ENCODE data around the gene TOR3A. TPM values are rescaled to one million over a fixed set of nuclear protein-coding genes. Genes with fewer than 3 reads are reported as not detected.

TOR3A gene
- total and polyA plus RNA-seq, 2 of the 13 experiments (the other 11 are each of a cell fraction or from before 2014, with no cell fraction given): 14.7 to 28.4 TPM

GRCh38 chr1:179104611-179105250 is 22.9 kb downstream of the TOR3A start (continued):
- TF ChIP-seq ZNF142 (CRISPR knock-in tag; IDR thresholded peaks at IDR 0.05) (no peak), THYN1 (CRISPR knock-in tag; IDR thresholded peaks at IDR 0.05; ENCODE audit: borderline replicate concordance, low read depth) (no peak), ZNF687 (CRISPR knock-in tag; IDR thresholded peaks at IDR 0.05) (no peak), ZBTB2 (CRISPR knock-in tag; IDR thresholded peaks at IDR 0.05; ENCODE audit: low read depth) (no peak), PAWR (CRISPR knock-in tag; IDR thresholded peaks at IDR 0.05; ENCODE audit: borderline replicate concordance) (no peak), TFAP4 (IDR thresholded peaks at IDR 0.05; ENCODE audit: borderline replicate concordance, low read depth) (0 out of 2 replicates have a peak, but pooled peaks have one; percentile 54), HDAC2 (CRISPR knock-in tag; IDR thresholded peaks at IDR 0.05) (peak; percentile 89), BCLAF1 (IDR thresholded peaks at IDR 0.05) (no peak)
- TF ChIP-seq, protein P1, sequence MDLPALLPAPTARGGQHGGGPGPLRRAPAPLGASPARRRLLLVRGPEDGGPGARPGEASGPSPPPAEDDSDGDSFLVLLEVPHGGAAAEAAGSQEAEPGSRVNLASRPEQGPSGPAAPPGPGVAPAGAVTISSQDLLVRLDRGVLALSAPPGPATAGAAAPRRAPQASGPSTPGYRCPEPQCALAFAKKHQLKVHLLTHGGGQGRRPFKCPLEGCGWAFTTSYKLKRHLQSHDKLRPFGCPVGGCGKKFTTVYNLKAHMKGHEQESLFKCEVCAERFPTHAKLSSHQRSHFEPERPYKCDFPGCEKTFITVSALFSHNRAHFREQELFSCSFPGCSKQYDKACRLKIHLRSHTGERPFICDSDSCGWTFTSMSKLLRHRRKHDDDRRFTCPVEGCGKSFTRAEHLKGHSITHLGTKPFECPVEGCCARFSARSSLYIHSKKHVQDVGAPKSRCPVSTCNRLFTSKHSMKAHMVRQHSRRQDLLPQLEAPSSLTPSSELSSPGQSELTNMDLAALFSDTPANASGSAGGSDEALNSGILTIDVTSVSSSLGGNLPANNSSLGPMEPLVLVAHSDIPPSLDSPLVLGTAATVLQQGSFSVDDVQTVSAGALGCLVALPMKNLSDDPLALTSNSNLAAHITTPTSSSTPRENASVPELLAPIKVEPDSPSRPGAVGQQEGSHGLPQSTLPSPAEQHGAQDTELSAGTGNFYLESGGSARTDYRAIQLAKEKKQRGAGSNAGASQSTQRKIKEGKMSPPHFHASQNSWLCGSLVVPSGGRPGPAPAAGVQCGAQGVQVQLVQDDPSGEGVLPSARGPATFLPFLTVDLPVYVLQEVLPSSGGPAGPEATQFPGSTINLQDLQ (CRISPR knock-in tag; IDR thresholded peaks at IDR 0.05): no peak

All from HepG2 (cell line).